Measurements from ENCODE around the gene SNTB2.

The SNTB2 gene

GRCh38 chr16:69311533-69312387, 124.8 kb downstream of the SNTB2 start:
- Mint-ChIP-seq H3K9me3 (no peaks in the 10 kb centered on the region), H3K4me3 (peak overlapping the region; percentile 99), H3K4me1 (peaks cover 30% of the 10 kb centered on the region), H3K36me3 (peaks cover 6% of the 10 kb centered on the region), H3K27me3 (no peaks in the 10 kb centered on the region), H3K27ac (peak overlapping the region; percentile 100)

GRCh38 chr16:69313469-69313868, 126.5 kb downstream of the SNTB2 start:
- peaks cover 30% of the 10 kb centered on the region for H3K4me1 Mint-ChIP-seq
- peak overlapping the region; percentile 87 for H3K27ac Mint-ChIP-seq
- peaks cover 6% of the 10 kb centered on the region for H3K36me3 Mint-ChIP-seq
- no peaks in the 10 kb centered on the region for H3K27me3 Mint-ChIP-seq
- no peaks in the 10 kb centered on the region for H3K9me3 Mint-ChIP-seq
- peak overlapping the region; percentile 82 for H3K4me3 Mint-ChIP-seq

GRCh38 chr16:69314534-69314933, 127.6 kb downstream of the SNTB2 start:
- Mint-ChIP-seq H3K4me1 (peaks cover 30% of the 10 kb centered on the region), H3K36me3 (peaks cover 8% of the 10 kb centered on the region), H3K27ac (no peak overlapping the region), H3K27me3 (no peaks in the 10 kb centered on the region), H3K4me3 (no peak overlapping the region), H3K9me3 (no peaks in the 10 kb centered on the region)

GRCh38 chr16:69315486-69316311, 128.7 kb downstream of the SNTB2 start:
- H3K27me3 Mint-ChIP-seq, result no peaks in the 10 kb centered on the region
- H3K9me3 Mint-ChIP-seq, result no peaks in the 10 kb centered on the region
- H3K36me3 Mint-ChIP-seq, result peaks cover 11% of the 10 kb centered on the region
- peaks cover 26% of the 10 kb centered on the region for H3K4me1 Mint-ChIP-seq
- H3K27ac Mint-ChIP-seq, result no peak overlapping the region
- H3K4me3 Mint-ChIP-seq, result no peak overlapping the region

- Mint-ChIP-seq H3K4me3 (no peak overlapping the region), H3K36me3 (peaks cover 14% of the 10 kb centered on the region), H3K4me1 (peaks cover 26% of the 10 kb centered on the region), H3K9me3 (no peaks in the 10 kb centered on the region), H3K27ac (no peak overlapping the region), H3K27me3 (no peaks in the 10 kb centered on the region)
Measured at GRCh38 chr16:69316595-69317034, 129.7 kb downstream of the SNTB2 start.

GRCh38 chr16:69318177-69318910, 131.4 kb downstream of the SNTB2 start:
- Mint-ChIP-seq H3K4me3 (no peak overlapping the region), H3K27ac (no peak overlapping the region), H3K9me3 (no peaks in the 10 kb centered on the region), H3K36me3 (peaks cover 14% of the 10 kb centered on the region), H3K27me3 (no peaks in the 10 kb centered on the region), H3K4me1 (peaks cover 20% of the 10 kb centered on the region)

GRCh38 chr16:69318911-69319289, 131.9 kb downstream of the SNTB2 start:
- H3K27ac Mint-ChIP-seq, result no peak overlapping the region
- no peaks in the 10 kb centered on the region for H3K9me3 Mint-ChIP-seq
- no peak overlapping the region for H3K4me3 Mint-ChIP-seq
- no peaks in the 10 kb centered on the region for H3K27me3 Mint-ChIP-seq
- peaks cover 11% of the 10 kb centered on the region for H3K36me3 Mint-ChIP-seq
- H3K4me1 Mint-ChIP-seq, result peaks cover 15% of the 10 kb centered on the region

- Mint-ChIP-seq H3K27me3 (no peaks in the 10 kb centered on the region), H3K9me3 (no peaks in the 10 kb centered on the region), H3K36me3 (peaks cover 11% of the 10 kb centered on the region), H3K4me3 (no peak overlapping the region), H3K27ac (peak overlapping the region; percentile 72), H3K4me1 (peaks cover 10% of the 10 kb centered on the region)
Measured at GRCh38 chr16:69319381-69319780, 132.4 kb downstream of the SNTB2 start.

- peak overlapping the region; percentile 72 for H3K27ac Mint-ChIP-seq
- H3K4me3 Mint-ChIP-seq, result no peak overlapping the region
Measured at GRCh38 chr16:69319826-69320739, 133.1 kb downstream of the SNTB2 start.

GRCh38 chr16:69320740-69321073, 133.7 kb downstream of the SNTB2 start:
- Mint-ChIP-seq H3K36me3 (peaks cover 11% of the 10 kb centered on the region), H3K4me1 (peaks cover 14% of the 10 kb centered on the region), H3K27ac (no peak overlapping the region), H3K27me3 (no peaks in the 10 kb centered on the region), H3K9me3 (no peaks in the 10 kb centered on the region), H3K4me3 (no peak overlapping the region)

More at GRCh38 chr16:69319826-69320739, 133.1 kb downstream of the SNTB2 start:
- H3K36me3 Mint-ChIP-seq, result peaks cover 11% of the 10 kb centered on the region
- peaks cover 11% of the 10 kb centered on the region for H3K4me1 Mint-ChIP-seq
- no peaks in the 10 kb centered on the region for H3K27me3 Mint-ChIP-seq
- H3K9me3 Mint-ChIP-seq, result no peaks in the 10 kb centered on the region

- H3K9me3 Mint-ChIP-seq, result no peaks in the 10 kb centered on the region
- H3K27ac Mint-ChIP-seq, result no peak overlapping the region
- peaks cover 10% of the 10 kb centered on the region for H3K36me3 Mint-ChIP-seq
- peaks cover 17% of the 10 kb centered on the region for H3K4me1 Mint-ChIP-seq
- no peak overlapping the region for H3K4me3 Mint-ChIP-seq
- no peaks in the 10 kb centered on the region for H3K27me3 Mint-ChIP-seq
Measured at GRCh38 chr16:69321080-69321479, 134.1 kb downstream of the SNTB2 start.

- Mint-ChIP-seq H3K4me1 (peaks cover 28% of the 10 kb centered on the region), H3K27me3 (no peaks in the 10 kb centered on the region), H3K36me3 (peaks cover 9% of the 10 kb centered on the region), H3K27ac (peak overlapping the region; percentile 66), H3K9me3 (no peaks in the 10 kb centered on the region), H3K4me3 (no peak overlapping the region)
Measured at GRCh38 chr16:69322343-69322742, 135.4 kb downstream of the SNTB2 start.

- Mint-ChIP-seq H3K4me1 (peaks cover 35% of the 10 kb centered on the region), H3K27ac (no peak overlapping the region), H3K9me3 (no peaks in the 10 kb centered on the region), H3K4me3 (no peak overlapping the region), H3K27me3 (no peaks in the 10 kb centered on the region), H3K36me3 (peaks cover 9% of the 10 kb centered on the region)
Measured at GRCh38 chr16:69323415-69323814, 136.5 kb downstream of the SNTB2 start.

GRCh38 chr16:69324013-69324531, 137.1 kb downstream of the SNTB2 start:
- H3K9me3 Mint-ChIP-seq, result no peaks in the 10 kb centered on the region
- no peak overlapping the region for H3K4me3 Mint-ChIP-seq
- H3K4me1 Mint-ChIP-seq, result peaks cover 41% of the 10 kb centered on the region
- no peak overlapping the region for H3K27ac Mint-ChIP-seq
- H3K36me3 Mint-ChIP-seq, result peaks cover 11% of the 10 kb centered on the region
- H3K27me3 Mint-ChIP-seq, result no peaks in the 10 kb centered on the region
